Gastroesophageal sphincter (tissue), 4 donors: Measurements from ENCODE around the gene ROCK1. TPM values are rescaled to one million over a fixed set of nuclear protein-coding genes. Genes with fewer than 3 reads are reported as not detected.
"Not testable (repeated sequence)": the region's sequence is repeated elsewhere in the genome, so short reads cannot be mapped to it uniquely, and the experiment has no call there.

Experiments
- ATAC-seq: fragments of 150-250 bp; one replicate; pipeline ENCODE4 v1.9.1; 2016; ENCODE audit warnings: mild to moderate bottlenecking, moderate library complexity
- H3K27ac ChIP-seq, 4 donors: fragments of 200-600 bp; sonication (generic) in 3 of 4; 1 replicate in 3 of 4; 2 replicates in 1 of 4; pipeline ENCODE4 v1.5.1; 2016 to 2019
- H3K27me3 ChIP-seq: fragments of 200-600 bp; sonication (generic); one replicate; pipeline ENCODE4 v1.5.1; 2019
- H3K36me3 ChIP-seq, 2 donors: fragments of 200-600 bp; sonication (generic); one replicate each; pipeline ENCODE4 v1.5.1; 2019; ENCODE audit warnings: control low read depth in 1 of 2
- H3K4me1 ChIP-seq, 3 donors: fragments of 200-600 bp; sonication (generic); 1 replicate in 2 of 3; 2 replicates in 1 of 3; pipeline ENCODE4 v1.5.1; 2016 to 2019; ENCODE audit warnings: control low read depth in 2 of 3
- H3K4me3 ChIP-seq, 2 donors: fragments of 200-600 bp; sonication (generic); one replicate each; pipeline ENCODE4 v1.5.1; 2019; ENCODE audit warnings: mild to moderate bottlenecking in 1 of 2, moderate library complexity in 1 of 2
- H3K9me3 ChIP-seq, 3 donors: fragments of 200-600 bp; sonication (generic); one replicate each; pipeline ENCODE4 v1.5.1; 2017 to 2019; ENCODE audit warnings: control low read depth in 2 of 3
- CTCF ChIP-seq, 4 experiments: fragments of 200-600 bp in 2 of 4; fragments of 450-650 bp in 2 of 4; sonication (generic) in 1 of 4; IDR thresholded peaks; one replicate each; pipeline ENCODE4 v1.5.1; 2017 to 2019; ENCODE audit warnings: antibody characterized with exemption in 4 of 4, mild to moderate bottlenecking in 2 of 4, moderate library complexity in 2 of 4
- EP300 ChIP-seq: sonication (generic); formaldehyde crosslinking; IDR thresholded peaks from one replicate; pipeline ENCODE4 v1.6.1; 2017; ENCODE audit warnings: antibody characterized with exemption, mild to moderate bottlenecking
- POLR2A ChIP-seq, 2 donors: fragments of 450-650 bp; IDR thresholded peaks; one replicate each; pipeline ENCODE4 v1.6.1; 2017; ENCODE audit warnings: antibody characterized with exemption in 2 of 2, mild to moderate bottlenecking in 2 of 2, moderate library complexity in 1 of 2
- POLR2AphosphoS5 ChIP-seq: sonication (generic); formaldehyde crosslinking; IDR thresholded peaks from one replicate; pipeline ENCODE4 v1.6.1; 2017; ENCODE audit warnings: antibody characterized with exemption
- WGBS, 2 donors: methylation state at CpG; one replicate each; pipeline ENCODE4 v1.1.5; 2018; ENCODE audit warnings: low coverage in 1 of 2; 5-methylcytosine and 5-hydroxymethylcytosine counted together
- small RNA-seq, 4 donors: library from RNA; depleted of rRNA; stranded (forward); fragments of <200 nt; gene quantifications; one replicate each; pipeline ENCODE3, GENCODE V24; 2016
- total RNA-seq, 4 donors: library from RNA; depleted of rRNA; stranded (reverse); fragments of >200 nt; gene quantifications; one replicate each; pipeline ENCODE4 v1.1.0, GENCODE V29; 2016

The ROCK1 gene
- total RNA-seq, 4 donors from 2014 or later, result 130 to 139 (median 133) TPM

GRCh38 chr18:20960735-20961134 lies 150.9 kb downstream of the ROCK1 start:
- no peak for ATAC-seq
- Histone ChIP-seq H3K4me1 (no peaks in the 10 kb centered on the region), H3K4me3 (no peak overlapping the region), H3K36me3 (peaks cover 0 to 38% of the 10 kb centered on the region in 2 donors), H3K27me3 (no peaks in the 10 kb centered on the region), H3K27ac (no peak overlapping the region), H3K9me3 (no peaks in the 10 kb centered on the region)
- WGBS, 2 donors, result 64 to 91% methylated on average over 1 of the region's 1 CpG
- no peak for TF ChIP-seq POLR2A (IDR thresholded peaks at IDR 0.05)
- no peak for TF ChIP-seq EP300
- TF ChIP-seq CTCF (IDR thresholded peaks at IDR 0.05), result no peak
- no peak for TF ChIP-seq POLR2AphosphoS5

GRCh38 chr18:20950827-20951226 lies 160.8 kb downstream of the ROCK1 start:
- H3K4me3 ChIP-seq, ATAC-seq, H3K27me3 ChIP-seq, H3K9me3 ChIP-seq, H3K4me1 ChIP-seq, H3K27ac ChIP-seq: not testable (repeated sequence)
- 55 to 86% methylated on average over 1 of the region's 2 CpGs for WGBS, 2 donors
- peaks cover 0 to 27% of the 10 kb centered on the region in 2 donors for H3K36me3 ChIP-seq

Small RNAs within 50 kb of the gene (small RNA-seq; reads per million reads assigned to genes)
- gene RNU6-120P, result 0 reads per million in 4 donors

Other genes with a start within 250 kb of the ROCK1 start
- 10 to 100 TPM in 2 of 4 donors, 1 to 10 TPM in 2; 6.2 to 14.9 (median 10.4) TPM for gene GREB1L, start 130.4 kb upstream of the ROCK1 start, total RNA-seq